GM12873 (cell line): ENCODE results near the gene BEST2.

Source experiments
- CTCF ChIP-seq: IDR thresholded peaks from 2 replicates; pipeline ENCODE4 v1.5.1; 2012; ENCODE audit warnings: low read depth, mild to moderate bottlenecking, moderate library complexity, low read length, control low read depth; ENCODE audit not compliant: insufficient read depth; ENCODE audit errors: missing control alignments

BEST2 gene

GRCh38 chr19:12783291-12783848, 31.8 kb downstream of the BEST2 start:
- no peak for TF ChIP-seq CTCF

GRCh38 chr19:12783849-12784393, 32.3 kb downstream of the BEST2 start:
- TF ChIP-seq CTCF, result no peak

GRCh38 chr19:12784394-12784870, 32.8 kb downstream of the BEST2 start:
- no peak for TF ChIP-seq CTCF

- TF ChIP-seq CTCF, result no peak
These were observed 33.4 kb downstream of the BEST2 start for GRCh38 chr19:12784871-12785430.

- TF ChIP-seq CTCF, result no peak
These were observed 33.9 kb downstream of the BEST2 start for GRCh38 chr19:12785431-12786031.

- TF ChIP-seq CTCF, result no peak
These were observed 34.7 kb downstream of the BEST2 start for GRCh38 chr19:12786141-12786870.

- no peak for TF ChIP-seq CTCF
These were observed 35.4 kb downstream of the BEST2 start for GRCh38 chr19:12786952-12787351.
